CD4-positive, alpha-beta T cell treated with Interleukin-4 for 1 hour (primary cell): ENCODE data around the gene DPYSL5.
"Not testable (repeated sequence)": the region's sequence is repeated elsewhere in the genome, so short reads cannot be mapped to it uniquely, and the experiment has no call there.

Experiments
- DNase-seq, 2 donors: peaks; one replicate each; pipeline ENCODE4 v3.0.0-alpha.2; 2020 to 2022

Gene DPYSL5

DNA sequence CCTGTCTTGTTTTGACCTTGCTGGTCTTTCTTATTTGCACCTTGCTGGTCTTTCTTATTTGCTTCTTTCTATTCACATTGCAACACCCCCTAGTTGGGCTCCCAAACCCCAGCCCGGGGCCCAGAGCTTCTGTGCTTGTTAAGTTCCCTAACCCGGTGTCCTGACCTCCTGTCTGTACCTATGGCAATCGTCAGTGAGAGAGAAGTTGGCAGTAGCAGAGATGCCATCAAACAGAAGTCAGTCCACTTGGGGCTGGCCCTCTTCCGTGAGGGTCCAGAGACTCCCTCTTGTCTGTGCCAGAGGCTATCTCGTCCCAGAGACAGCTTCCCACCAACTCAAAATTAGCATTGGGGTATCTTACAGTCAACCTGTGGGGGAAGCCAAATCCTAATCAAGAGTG is 55.7 kb downstream of the DPYSL5 start:
- no peak for DNase-seq

DNA sequence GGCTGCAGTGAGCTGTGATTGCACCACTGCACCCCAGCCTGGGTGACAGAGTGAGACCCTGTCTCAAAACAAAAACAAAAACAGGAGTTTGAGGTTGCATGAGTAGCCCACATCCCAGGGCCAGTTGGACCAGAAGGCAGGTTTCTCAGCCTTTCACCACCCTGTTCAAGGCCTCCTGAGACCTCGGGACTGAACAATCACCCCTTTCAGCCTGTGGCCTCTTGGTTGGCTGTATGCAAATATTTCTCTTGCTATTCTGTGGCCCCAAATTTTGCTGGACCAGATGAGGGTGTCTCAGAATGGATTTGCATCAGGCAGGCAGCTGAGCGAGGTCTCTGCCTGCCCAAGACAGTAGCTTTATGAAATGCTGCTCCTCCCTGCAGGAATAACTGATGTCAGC is 56.9 kb downstream of the DPYSL5 start:
- DNase-seq = no peak

DNA sequence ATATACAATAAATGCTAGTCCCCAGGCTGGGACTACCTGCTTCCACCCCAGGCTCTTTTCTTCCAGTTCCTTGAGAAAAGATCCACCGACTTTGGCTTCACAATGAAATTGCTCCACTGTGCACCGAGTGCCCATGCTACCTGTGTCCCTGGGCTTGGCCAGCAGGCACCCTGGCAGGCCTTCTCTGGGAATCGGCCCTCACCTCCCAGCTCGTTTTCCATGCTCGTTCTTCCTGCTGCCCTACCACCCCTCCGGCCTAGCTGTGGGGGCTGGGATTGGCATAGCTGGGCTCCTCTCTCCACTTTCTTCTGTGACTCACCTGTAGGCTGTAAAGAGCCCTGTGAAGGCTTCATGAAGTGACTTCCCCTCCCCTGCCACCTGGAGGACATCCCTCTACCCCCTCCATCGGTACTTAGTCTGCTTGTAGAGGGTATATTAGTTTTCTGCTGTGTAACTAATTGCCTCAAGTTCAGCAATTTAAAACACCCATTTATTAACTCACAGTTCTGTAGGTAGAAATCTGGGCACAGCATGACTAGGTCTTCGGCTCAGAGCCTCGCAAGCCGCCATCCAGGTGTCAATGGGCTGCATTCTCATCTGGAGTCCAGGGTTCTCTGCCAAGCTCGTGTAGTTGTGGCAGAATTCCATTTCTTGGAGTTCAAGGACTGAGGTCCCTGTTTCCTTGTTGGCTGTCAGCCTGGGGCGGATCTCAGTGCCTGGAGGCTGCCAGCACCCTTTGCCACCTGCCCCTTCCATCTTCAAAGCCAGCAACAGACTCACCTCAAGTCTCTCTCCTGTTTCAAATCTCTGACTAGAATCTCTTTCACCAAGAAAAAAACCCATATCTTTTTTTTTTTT is 57.6 kb downstream of the DPYSL5 start:
- DNase-seq = no peak

DNA sequence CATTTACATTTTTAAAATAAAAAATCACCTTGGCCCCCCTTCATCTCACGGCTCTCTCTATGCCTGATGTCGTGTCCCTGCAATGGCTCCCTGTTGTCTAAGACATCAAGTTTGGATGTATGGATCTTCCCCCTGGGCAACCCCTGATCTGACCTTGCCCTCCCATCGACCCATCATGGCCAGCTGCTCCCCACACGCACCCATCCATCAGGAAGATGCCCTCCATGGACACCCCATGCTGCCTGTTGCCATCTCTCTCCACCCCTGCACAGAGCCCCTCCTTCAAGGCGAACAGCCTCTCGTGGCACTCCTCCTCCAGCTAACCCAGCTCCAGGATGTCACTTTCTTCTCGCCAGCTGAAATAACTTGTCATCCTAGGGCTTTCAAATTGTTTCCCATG is 59.5 kb downstream of the DPYSL5 start:
- DNase-seq = no peak

DNA sequence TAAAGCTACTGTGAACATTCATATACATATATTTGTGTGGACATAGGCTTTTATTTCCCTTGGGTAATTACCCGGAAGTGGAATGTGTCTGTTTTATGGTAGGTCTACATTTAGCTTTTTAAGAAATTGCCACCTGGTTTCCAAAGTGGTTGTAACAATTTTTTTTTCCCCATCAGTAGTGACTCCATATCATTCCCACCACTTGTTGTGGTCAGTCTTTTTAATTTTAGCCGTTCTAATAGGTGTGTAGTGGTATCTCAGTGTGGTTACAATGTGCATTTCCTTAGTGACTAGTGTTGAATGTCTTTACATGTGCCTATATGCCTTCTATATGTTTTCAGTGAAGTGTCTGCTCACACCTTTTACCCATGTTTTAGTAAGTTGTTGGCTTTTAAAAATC is 62.2 kb downstream of the DPYSL5 start:
- no peak for DNase-seq

DNA sequence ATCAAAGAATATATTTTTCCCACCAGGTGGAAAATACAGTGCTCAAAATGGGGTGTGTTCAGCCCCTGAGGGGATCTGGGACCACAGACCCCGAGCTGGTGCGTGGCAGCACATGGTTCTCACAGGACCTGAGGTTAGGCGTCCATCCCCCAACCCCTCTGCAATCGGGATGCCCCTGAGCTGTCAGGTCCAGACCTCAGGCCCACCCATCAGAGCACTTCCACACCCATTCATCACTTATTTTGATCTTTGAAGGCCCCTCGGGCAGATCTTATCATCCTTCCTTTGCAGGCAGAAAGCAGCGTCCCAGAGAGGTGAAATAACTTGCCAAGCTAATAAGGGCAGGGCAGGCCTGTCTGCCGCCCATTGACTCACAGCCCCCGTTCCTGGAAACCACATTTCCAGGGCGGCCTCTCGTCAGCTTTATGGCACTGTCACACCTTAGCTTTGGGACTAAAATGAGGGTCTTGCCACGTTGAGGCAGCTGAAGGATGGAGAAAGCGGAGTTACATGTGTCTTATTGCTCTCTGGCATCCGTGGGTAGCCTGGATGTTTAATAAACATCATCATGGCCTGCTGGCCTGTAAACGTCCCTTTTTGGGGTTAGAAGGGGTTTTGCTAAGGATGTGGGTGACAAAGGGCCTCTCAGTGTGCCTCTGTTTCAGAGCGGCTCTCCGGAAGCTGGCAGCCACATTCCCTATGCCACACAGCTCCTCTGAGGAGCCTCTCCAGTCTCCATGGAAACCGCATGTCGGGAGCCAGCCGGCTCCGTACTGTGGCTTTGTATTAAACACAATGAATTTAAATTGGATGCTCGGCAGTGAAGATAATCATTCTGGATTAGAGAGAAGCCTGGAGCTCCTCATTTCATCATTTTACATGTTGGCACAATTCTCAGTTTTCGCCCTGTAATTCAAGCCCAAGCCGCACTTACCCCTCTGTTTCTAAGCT is 64.3 kb downstream of the DPYSL5 start:
- no peak for DNase-seq

DNA sequence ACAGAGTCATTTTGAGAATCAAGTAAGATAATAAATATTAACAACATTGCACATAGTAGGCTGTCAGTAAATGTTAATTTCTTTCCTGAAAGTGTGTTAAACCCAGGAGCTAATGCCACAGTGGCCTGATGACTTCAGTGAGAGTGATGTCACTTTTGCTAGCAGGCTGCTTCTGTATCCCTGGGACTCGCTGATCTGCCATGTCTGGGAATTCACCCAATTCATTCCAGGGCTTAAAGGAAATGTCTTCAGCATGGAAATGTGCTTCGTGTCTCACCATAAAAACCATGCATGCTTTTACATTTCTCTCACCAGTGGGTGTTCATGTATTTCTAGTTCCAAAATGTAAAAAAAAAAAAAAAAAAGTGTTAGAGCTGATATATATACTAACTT is 65.7 kb downstream of the DPYSL5 start:
- DNase-seq = no peak

DNA sequence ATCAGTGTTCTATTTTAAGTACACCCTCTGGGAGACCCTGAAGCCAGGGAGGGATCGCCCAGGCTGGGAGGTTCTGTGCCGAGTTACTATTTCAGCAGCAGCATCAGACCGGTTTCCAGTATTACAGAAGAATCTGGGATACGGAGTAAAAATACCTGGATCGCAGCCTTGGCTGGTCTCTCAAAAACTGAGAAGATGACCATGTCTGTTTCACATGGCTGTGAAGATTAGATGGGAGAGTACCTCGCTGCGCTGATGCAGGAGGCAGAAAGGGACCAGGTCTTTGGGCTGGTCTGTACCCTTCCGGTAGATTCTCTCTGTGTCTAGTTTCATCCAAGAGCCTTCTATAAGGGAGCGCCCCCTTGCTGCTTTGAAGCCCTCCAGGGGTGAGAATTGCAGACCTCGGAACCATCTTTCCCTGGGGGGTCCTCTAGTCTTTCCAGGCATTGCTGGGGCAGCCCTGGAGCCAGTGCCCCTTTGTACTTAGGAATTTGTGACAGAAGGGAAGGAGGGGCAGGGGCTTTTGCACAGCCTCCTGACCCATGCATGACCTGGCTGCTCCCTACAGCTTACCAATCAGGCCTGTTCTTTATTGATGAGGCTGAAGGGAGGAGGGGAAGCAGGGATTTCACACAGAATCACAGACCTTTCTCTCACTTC is 66.2 kb downstream of the DPYSL5 start:
- DNase-seq = no peak

DNA sequence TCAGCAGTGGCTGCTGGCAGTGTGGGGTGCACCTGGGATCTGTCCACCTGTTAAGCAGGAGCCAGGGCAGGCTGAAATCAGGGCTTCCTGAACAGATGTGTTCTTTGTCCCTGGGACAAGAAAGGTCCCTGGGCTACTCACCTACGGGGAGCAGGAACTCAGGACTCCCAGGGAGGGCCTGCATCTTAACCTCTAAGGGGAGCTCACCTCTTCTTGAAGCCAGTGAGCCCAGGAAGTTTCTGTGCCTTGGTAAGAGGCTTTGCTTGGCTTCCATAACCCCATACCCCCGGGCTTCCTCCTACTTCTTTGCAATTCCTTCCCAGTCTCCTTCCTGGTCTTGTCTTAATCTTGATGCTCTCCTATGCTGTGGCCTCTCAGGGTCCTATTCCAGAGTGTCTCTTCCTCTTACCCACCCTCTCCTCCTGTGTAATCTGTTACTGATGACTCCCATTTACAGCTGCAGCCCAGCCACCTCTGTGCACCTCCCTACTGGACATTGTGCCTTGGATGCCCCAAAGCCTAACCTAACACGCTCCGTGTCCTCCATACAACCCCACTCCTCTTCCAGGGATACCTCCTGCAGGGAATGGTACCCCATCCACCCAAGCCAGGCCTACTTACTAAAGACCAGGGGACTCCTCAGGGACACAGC is 66.9 kb downstream of the DPYSL5 start:
- DNase-seq = no peak

DNA sequence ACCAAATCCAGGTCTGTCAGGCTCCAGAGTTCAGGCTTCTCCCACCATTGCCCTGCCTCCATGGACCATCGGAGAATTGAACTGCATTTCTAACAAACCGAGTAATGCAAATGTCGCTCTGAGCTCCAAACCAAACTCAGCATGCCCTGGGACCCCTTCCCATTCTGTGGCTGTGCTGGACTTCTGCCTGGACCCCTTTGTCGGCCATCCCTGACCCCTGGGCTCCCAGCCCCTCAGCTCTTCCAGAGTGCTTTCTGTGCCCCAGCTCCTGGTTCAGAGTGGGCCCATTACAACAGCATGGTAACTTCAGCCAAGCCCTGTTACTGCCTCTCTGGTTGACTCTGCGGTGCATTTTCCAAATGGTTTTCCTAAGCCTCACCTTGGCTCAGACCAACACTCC is 67.4 kb downstream of the DPYSL5 start:
- DNase-seq = no peak

DNA sequence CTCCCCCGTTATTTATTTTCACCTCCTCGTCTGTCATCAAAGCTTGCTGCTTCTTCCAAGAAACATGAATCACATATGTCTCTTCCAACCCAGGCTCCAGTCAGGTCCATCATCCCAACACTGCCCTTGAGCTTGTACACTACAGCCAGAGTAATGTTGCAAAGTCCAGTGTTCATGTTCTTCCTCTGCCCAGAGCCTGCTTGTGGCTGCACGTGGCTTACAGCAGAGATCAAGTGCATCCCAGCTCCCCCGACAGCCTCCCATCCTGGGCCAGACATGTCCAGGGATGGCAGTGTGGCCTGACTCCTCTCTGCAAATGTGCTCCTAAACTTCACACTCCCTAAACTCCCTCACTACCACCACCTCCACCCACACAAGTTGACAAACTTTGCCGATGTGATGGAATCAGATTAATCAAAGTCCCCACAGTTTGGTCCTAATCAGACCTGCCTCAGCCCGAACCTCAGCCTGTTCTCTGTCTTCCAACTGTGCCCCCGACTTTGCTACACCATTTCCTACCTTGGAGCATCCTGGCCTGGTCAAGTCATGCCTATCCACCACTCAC is 68.3 kb downstream of the DPYSL5 start:
- DNase-seq = no peak

DNA sequence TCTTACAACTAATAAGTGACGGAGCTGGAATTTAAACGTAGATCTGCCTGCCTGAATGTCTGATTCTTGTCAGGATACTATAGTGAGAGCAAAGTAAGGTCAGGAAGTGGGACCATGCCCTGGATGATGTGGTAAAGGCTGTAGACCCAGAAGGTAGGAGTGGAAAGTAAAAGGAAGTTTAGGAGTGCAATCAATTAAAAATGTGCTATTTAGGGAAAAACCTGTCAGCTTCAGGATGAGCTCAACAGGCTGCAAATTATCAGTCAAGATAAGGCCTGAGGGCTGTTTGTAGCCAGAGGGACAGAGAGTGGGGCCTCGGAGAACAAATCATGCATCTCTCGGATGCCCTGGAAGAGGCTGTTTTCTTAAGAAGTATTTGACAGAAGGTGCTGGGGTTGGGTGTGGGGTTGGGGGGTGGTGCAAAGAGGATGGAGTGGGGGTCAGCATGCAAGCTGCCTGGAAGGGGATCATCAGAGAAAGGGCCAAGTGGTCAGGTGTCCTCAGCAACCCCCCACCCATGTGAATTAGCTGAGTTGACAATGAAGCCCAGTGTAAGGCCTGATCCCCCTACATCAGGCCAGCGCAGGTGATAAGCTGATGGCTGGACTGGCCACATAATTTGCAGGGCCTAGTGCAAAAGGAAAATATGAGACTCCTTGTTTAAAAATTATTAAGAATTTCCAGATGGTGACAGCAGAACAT is 69.4 kb downstream of the DPYSL5 start:
- no peak for DNase-seq

DNA sequence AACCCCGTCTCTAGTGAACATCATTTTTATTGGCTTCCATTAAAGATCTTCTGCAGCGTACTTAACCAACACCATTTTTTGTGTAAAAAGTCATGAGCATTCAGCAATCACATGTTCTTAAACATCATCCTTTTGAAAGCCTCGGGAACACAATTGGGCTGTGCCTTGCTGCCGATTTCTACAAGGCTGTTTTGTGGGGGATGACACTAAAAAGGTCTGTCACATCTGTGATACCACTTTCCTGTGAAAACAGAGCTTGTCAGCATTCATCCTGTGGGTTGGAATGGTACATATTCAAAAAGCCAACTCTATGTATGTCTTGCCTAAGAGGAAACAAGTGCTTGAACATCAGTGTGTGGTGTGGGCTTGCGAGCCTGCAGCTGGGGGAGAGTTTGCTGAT is 73.4 kb downstream of the DPYSL5 start:
- DNase-seq = no peak

DNA sequence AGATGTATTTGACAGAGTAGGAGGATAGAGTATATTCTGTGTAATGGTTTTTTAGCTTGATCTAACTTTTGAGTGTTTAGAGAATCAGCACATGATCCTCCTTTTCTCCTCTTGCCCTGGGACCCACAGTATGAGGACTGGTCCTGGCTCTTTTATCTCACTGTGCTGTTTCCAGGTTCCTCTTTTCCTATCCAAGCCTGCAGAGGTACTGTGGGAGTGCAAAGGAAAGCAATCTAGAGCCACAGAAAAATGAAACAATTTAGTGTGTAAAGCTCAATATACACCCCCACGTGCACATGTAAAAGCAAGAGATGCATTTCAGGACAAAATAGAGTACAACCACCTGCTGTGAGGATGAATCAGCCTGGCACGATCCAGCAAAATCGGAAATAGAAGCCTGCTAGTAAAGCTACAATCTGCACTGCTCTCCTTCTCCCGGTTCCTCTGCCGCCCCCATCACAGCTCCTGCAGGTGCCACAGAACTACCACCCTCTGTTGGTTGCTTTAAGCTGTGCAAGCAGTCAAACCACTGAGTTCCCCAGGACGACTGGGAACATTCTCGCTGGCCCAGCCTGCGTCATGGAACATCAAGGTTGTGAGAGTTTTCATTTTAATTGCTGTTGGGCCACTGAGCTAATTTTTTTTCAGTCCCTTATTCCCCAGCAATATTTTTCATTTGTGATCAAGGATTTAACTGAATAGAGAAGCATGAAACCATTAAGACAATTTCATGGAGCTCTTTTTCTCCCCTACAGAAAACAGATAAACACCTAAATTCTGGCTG is 74.7 kb downstream of the DPYSL5 start:
- peak; percentile 27 to 35 for DNase-seq

DNA sequence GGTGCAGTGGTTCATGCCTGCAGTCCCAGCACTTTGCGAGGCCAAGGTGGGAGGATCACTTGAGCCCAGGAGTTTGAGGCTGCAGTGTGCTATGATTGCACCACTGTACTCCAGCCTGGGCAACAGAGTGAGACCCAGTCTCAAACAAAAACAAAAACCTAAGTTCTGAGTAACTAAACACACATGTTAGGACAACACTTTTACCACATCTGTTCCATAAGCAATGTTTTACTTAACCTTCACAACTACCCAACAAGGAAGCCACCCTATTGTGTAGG is 75.2 kb downstream of the DPYSL5 start:
- not testable (repeated sequence) for DNase-seq

DNA sequence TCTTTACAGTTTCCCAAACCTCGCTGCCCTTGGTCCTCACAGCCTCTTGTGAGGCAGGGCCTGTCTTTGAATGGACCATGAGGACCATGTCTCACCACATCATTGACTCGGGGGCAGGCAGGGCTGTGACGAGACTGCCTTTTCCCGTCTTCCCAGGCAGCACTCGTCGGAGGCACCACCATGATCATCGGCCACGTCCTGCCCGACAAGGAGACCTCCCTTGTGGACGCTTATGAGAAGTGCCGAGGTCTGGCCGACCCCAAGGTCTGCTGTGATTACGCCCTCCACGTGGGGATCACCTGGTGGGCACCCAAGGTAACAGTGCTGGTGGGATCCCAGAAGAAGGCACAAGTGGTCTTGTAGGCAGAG is 76.8 kb downstream of the DPYSL5 start:
- no peak for DNase-seq

DNA sequence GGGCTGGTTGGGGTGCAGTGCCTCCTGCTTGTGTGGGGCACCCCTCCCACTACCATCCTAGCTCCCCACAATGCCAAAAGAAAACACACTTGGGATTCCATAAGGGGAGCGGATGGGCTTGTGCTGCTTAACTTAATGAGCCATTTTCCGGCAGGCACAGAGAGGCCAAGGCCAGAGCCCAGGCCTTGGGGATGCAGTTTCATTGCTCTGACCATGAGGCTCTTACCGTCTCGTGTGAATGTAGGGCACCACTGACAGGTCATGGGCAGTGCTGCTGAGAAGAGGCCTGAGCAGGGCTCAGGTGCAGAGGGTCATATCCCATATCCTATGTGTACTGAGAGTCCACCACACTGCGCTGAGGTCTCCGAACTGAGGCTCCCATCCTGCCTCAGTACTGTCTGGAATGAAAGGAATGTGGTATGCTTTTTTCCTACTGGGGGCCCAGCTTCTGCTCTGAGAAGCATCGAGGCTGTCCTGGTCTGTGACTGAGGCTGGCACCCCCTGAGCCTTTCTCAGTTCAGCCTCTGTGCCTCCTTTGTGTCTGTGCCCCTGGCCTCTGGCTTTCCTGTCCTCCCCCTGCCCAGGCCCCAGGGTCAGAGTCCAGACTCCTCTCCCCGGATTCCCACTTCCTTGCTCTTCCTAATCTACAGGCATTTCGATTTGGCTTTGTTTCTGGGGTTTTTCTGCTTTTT is 77.3 kb downstream of the DPYSL5 start:
- DNase-seq = no peak

DNA sequence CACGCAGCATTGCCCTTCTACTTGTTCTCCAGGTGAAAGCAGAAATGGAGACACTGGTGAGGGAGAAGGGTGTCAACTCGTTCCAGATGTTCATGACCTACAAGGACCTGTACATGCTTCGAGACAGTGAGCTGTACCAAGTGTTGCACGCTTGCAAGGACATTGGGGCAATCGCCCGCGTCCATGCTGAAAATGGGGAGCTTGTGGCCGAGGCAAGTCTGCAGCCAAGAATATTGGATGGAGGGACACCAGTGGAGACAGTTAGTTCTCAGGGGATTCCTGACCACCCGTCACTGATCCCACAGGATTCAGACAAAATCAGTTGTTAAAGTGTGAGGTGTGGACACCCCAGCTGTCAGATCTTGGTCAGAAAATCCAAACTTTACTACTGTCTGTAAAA is 79.3 kb downstream of the DPYSL5 start:
- no peak for DNase-seq

DNA sequence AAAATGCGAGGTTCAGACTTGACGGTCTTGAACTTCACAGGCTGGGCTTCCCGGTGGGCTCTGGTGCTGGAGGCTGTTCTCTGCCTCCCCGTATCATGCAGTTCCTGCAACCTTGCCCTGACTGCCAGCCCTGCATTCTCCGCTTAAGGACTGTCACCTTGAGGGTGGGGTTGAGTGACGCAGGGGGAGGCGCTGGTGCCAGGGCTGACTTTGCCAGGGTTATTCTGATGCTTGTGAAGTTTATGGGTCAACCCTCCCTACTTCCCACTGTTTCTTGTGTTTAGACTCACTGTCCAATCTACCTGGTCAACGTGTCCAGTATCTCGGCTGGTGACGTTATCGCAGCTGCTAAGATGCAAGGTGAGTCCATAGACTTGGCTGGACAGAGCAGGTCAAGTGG is 85.0 kb downstream of the DPYSL5 start:
- no peak for DNase-seq

DNA sequence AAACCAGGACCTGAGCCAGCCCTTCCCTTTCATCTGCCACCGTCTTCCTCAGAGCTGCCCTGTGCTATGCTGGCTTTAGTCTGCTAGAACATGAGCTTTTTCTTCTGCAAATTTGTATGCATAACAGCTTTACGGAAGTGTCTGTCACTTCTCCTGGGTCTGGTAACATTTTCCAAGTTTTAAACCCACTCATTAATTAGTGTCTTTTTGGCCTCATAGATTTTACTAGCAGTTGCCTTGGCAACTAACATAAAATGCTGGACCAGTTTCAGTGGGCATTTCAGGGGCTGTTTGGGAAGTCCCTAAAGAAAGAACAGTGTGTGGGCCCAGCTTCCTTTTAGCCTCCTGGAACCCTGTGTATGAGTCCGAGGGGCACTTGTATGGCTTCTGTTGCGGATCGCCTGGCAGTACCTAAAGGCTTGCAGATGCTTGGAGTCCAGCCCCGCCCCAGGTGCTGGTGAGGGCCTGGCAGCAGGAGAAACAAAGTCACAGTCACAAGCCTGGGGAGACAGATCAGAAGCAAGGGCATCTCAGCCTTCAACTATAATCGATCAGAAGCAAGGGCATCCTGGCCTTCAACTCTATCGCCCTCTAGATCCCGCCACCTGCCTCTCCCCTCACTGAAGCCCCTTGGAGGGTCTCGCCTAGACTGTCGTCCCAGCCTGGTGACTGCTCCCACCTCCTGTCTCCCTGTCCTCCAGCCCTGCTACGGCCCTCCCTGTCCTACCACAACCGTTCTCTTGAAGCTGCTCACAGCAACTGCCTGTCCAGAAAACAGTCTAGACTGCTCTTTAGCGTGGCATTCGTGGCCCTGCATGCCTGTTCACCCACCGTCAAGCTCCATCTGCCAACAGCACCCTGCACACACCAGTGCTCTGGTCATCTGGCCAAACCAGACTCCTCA is 85.8 kb downstream of the DPYSL5 start:
- DNase-seq = no peak
